Tongue (tissue), 2 donors: ENCODE measurements around the gene PLCB3. TPM values are rescaled to one million over a fixed set of nuclear protein-coding genes. Genes with fewer than 3 reads are reported as not detected.
A peak's percentile ranks its signal among the peaks of the same experiment; 100 is the strongest.
"Not testable (repeated sequence)": the region's sequence is repeated elsewhere in the genome, so short reads cannot be mapped to it uniquely, and the experiment has no call there.

Source experiments
- DNase-seq: peaks from one replicate; pipeline ENCODE4 v3.0.0-alpha.2; 2015
- total RNA-seq: library from RNA; depleted of rRNA; stranded (reverse); fragments of >200 nt; gene quantifications from one replicate; pipeline ENCODE4 v1.2.3, GENCODE V29; 2014

PLCB3 gene
- total RNA-seq, 1 donor from 2014 or later: 18.5 TPM

DNA sequence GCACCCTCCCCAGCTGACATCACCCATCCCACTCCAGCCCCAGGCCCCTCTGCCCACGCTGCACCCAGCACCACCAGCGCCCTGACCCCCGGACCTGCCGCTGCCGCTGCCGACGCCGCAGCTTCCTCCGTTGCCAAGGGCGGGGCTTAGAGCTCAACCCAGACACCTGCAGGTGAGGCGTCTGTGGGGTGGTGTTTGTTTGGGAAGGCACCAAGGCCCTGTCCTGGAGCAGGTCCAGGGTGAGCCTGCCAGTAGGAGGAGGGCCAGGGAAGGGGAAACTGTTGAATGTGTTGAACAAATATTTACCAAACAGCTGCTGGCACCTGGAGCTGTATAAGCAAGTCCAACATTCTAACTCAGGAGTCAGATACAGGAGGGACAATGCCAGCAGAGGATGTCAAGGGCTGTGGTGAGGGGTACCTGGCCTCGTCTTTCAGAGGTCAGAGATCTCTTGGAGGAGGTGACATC, 13.8 kb upstream of the PLCB3 start:
- DNase-seq: peak; percentile 56

DNA sequence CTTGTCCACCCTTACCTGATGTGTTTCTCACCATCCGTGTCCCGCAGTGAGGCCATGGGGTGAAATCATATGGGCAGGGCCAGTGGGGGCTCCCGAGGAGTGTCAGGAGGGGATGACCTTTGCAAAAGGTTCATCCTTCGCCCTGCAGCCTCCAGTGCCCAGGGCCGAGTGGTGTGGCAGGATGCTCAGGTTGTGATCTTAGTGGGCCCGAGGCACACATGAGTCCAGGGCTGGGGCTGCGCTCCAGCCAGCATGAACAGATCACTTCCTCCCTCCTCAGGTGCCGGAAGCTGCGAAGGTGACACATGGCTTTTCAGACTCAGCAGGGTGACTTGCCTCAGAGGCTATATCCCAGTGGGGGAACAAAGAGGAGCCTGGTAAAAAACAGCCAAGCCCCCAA, 13.3 kb upstream of the PLCB3 start:
- DNase-seq: no peak

DNA sequence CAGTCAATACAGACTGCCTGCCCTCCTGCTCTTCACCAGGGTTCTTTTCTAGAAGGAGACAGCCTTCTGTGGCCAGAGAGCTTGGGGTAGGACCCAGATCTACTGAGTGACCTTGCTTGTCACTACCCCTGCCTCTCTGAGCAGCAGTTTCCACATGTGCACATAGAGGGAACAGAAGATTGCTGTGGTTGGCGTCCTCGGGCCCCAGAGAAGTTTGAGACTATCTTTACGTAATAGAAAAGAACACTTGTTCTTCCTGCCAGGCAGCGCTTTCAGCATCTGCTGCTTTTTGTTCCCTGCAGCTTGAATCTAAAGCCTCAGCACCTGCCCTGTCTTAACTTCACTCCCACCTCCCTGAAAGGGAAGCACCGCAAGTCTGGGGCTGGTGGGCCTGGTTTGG, 12.3 kb upstream of the PLCB3 start:
- DNase-seq: no peak

DNA sequence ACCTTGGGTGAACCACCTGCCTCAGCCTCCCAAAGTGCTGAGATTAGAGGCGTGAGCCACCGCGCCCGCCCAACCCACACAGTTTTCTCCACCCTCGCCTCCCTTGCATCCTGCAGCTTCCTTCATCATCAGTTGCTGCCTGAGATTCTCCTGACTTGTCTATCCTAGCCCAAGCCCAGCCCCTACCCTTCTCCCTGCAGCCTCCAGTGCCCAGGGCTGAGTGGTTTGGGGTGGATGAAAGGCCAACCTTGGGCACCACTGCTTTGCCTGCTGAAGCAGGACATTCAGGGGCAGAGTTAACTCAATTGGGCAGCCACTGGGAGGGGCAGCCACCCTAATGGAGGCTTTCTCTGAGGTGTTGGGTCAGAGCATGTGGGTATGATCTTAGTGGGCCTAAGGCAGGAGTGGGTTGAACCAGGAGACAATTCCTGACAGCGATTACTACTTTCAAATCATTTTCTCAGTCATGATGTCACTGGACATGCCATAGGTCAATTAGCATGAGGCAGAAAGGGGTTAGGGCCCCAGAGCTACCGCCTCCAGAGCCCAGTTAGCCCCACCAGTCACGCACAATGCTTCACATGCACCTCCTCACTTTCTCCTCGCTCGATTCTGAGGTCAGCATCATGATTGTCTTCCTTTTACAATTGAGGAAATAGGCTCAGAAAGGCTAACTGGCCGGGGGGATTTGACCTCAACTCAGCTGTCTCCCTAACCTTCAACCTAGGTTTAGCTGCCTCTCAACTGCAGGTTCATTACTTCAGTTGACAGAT, 11.5 kb upstream of the PLCB3 start:
- DNase-seq: no peak

DNA sequence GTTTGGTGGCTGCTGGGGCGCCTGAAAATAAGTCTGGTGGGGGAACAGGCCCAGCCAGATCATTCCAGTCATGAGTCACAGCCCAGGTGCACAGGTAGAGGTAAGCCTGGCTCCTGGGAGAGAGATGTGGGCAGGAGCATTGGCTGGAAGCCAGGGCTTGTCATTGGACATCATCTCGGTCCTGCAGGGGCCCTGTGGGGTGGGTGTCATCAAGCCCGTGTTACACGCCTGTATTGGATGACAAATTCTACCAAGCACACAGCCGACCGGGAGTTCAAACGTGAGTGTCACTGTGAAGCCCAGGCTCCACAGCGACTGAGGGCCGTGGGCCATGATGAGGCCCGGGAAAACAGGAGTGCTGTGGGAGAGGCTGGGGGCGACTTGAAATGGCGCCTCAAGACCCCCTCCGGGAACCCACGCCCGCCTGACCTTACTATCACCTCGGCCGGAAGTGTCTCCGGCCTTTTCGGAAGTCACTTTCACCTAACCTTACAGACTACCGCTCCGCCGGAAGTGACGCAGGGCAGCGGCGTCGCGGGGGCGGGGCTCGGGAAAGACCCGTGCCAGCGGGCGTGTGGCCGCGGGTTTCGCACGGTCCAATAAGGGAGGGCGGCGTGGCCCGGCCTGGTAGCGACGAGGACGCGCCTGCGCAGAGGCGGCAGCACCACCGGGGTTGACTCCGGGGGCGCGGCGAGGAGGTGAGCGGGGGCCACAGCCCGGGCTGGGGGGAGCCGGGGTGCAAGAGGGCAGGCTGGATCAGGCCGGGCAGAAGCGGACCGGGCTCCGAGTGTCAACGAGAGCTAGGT, 10.7 kb upstream of the PLCB3 start, which contains the start of gene FKBP2:
Gene FKBP2, plus strand, starts transcription at position 661 of the 806 bp plus-strand sequence. CDS start 1,293 bp downstream, outside the sequence.
- peak; percentile 99 for DNase-seq

DNA sequence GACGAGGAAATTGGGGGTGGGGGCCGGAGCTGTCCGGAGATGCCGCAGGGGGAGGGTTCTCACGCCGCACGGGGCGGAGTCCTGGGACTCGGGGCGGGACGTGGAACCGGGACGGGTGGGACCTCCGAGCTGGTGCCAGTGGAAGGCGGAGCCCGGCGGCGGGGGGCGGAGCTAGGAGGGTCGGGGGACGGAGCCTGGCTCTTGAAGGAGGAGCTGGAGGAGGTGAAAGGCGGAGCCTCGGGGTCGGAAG, 10.2 kb upstream of the PLCB3 start:
- peak; percentile 100 for DNase-seq

DNA sequence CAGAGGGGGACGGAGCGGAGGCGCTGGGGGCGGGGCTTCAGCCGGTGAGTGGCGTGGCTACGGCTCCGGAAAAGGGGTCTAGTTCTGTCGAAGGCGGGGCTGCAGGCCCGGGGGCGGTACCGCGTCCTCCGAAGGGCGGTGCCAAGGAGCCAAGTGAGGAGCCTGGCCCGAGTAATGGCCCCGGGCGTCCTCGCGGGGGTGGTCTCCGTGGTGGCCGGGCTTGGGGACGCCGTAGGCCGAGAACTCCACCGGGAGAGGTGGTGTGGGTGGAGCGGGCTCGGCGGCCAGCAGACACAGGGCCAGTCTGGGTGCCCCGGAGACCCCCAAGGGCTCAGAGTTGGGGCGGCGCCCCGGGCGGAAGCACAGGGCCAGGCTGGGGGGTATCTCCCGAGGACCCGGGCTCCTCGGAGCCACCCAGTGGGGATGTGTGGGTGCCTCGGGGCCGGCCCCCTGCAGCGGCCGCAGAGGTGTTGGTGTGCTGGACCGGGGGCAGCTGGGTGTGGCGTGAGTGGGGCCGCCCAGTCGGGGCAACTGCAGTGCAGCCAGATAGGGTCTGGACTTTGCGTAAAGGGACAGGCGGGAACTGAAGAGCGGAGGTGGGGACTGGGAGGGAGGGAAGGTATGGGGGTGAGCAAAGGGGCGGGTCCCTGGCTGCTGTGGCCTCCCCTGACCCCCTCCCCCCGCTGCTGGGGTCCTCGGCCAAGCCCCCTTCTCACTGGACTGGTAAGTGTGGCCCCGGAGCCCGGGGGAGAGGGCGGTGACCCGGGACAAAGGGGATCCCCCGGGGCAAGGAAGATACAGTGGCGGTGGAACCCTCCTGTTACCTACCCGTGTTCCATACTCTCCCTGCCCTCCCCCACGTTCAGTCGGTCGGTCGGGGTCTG, 9.6 kb upstream of the PLCB3 start:
- DNase-seq: peak; percentile 58

DNA sequence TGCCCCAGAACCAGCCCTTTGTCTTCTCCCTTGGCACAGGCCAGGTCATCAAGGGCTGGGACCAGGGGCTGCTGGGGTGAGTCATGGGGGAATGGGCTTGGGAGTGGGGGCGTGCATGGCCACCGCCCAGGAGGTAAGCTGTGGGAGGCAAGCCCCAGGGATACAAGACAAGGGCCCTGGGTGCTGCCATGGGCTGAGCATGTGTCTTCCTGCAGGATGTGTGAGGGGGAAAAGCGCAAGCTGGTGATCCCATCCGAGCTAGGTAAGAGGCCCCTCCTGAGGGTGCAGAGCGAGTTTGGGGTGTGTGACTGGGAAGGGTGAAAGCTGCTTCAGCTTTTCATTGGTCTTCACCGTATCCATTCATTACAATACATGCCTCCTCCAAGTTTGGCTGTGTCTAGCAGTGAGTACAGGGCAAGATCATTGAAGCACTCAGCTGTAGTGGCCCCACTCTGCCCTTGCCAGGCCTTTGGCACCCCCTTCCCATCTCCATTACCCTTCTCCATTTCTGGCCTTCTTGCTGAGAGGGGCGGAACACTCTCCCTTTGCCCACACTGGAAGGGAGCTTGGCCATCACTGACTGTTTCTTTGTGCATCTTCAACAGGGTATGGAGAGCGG, 8.0 kb upstream of the PLCB3 start:
- no peak for DNase-seq

DNA sequence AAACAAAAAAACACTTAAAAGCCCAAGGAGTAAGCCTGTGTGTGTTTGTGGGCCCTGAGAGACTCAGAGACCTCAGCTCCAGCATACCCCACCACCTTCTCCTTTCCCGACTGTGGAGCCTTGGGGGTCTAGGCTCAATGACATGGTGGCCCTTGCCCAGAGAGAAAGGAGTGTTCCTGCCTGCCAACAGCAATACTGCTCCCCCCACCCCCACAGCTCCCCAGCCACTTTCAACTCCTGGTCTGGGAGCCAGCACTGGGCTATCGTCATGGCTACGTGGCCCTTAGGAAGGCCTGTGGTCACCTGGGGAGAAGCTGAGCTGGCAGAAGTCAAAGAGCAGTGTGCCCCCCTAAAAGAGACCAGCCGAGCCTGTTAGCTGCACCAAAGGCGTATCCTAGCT, 7.2 kb upstream of the PLCB3 start:
- DNase-seq: no peak

DNA sequence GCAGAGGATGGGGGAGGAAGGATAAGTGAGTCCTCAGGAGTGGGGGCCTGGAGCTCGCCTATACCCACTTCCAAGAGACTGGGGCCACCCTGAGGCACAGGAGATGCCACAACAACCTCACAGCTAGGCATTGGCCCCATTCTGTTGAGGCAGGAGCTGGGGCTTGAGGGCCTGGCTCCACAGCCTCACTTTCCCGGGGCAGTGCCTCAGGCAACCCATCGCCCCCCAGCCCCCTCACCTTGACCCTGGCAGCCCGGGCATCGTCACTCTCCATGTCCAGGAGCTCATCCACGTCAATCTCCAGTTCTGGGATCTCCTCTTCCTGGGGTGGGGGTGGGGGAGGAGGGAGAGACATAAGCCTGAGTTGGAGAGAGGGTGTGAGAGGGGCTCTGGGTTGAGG, 6.4 kb upstream of the PLCB3 start:
- DNase-seq: no peak

DNA sequence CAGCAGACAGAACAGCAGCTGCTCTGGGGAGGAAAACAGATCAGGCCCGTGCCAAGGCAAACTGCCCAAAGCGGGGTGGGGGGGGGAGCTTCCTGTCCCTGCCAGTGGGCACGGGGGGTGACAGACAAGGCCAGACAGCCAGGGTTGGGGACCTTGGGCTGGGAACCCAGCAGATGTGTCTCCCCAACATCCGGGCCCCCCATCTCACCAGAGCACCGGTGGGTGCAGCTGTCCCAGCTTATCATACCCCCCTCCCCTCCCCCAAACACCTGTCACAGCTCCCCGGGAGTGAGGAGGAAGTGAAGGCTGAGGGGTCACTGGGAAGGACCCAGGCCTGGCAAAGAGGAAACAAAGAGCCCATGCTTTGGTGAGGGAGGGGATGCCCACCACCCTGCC, 5.9 kb upstream of the PLCB3 start:
- peak; percentile 90 for DNase-seq

DNA sequence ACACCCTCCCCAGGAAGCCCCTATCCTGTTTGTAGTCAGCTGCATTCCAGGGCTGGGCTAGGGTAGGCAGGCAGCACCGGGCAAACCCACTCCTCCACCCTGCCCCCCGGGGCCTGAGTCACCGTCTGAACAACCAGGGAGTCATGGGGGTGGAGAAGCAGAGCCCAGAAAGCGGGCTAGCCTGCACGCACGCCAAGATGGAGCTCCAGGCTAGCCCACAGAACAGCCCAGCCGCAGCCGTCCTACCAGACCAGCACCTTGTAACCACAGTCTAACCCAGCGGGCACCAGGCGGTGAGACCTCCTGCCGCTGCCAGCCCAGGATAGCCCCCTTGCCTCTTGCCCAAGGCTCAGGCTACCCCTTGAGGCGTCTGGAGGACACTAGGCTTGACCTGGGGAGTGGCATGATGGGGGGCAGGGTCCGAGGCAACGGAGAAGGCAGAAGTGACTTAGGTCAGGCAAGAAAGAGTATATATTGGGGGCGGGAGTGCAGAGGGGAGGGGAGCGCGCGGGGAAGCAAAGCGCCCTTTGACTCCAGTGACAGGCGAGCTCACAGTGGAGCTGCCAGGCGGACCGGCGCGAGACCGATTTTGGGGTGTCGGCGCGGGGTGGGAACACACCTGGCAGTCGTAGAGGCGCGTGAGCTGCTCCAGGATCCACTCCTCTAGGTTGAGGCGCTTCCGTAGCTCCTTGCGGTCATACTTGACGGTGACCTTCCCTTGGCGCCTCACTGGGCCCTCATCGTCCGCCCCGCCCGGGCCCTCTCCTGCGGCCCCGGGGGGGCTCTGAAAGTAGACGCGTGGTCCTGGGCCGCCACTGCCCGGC, 5.3 kb upstream of the PLCB3 start:
- peak; percentile 90 for DNase-seq

DNA sequence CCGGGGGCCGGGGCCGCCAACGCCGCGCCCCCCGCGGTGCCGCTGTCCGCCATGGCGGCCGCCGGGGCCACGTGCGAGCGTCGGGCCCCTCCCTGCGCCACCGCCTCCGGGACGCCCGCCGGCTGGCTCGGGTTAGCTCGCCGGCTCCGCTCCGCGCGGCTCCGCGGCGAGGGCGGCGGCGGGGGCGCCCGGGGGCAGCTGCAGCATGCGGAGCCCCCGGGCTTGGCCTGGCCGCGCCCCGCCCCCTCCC, 4.8 kb upstream of the PLCB3 start:
- not testable (repeated sequence) for DNase-seq

DNA sequence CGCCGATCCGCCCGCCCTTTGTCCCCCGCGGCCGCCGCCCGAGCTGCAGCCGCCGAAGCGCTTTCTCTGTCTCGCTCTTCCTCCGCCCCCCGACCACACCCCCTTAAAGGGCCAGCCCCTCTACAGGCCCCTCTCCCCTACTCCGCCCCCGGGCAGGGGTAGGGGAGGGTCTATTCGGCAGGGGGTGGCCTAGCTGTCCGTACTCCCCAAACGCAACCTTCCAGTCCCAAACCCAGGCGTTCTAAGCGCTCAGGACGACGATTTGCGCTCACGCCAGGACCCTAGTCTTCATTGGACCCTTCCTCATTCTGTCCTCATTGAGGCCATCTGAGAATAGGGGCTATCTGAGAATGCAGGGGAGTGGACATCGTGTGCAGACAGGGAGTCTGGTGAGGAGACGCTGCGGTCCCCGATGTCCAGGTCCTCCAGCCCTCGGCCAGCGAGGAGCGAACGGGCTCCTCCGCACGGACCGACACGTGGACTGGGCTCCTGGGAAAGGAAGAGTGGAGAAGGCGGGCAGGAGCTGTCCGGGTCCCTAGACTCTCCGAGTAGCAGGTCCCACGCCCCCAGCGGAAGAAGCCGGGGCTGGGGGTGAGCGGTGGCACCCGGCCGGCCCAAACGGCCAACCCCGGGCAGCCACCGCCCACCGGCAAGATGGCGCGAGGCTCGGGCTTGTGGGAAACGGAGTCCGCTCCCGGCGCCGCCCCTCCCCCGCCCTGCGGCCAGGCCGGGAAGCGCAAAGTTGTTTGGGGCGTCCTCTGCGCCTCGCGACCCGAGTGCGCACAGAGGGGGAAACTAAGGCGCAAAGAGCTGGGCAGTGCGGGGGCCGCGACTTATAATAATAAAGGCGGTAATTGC, 4.2 kb upstream of the PLCB3 start, which contains the start of gene PPP1R14B:
Gene PPP1R14B, minus strand, starts transcription at position 73 of the 858 bp plus-strand sequence. CDS start 270 bp downstream, outside the sequence.
- DNase-seq: peak; percentile 95

DNA sequence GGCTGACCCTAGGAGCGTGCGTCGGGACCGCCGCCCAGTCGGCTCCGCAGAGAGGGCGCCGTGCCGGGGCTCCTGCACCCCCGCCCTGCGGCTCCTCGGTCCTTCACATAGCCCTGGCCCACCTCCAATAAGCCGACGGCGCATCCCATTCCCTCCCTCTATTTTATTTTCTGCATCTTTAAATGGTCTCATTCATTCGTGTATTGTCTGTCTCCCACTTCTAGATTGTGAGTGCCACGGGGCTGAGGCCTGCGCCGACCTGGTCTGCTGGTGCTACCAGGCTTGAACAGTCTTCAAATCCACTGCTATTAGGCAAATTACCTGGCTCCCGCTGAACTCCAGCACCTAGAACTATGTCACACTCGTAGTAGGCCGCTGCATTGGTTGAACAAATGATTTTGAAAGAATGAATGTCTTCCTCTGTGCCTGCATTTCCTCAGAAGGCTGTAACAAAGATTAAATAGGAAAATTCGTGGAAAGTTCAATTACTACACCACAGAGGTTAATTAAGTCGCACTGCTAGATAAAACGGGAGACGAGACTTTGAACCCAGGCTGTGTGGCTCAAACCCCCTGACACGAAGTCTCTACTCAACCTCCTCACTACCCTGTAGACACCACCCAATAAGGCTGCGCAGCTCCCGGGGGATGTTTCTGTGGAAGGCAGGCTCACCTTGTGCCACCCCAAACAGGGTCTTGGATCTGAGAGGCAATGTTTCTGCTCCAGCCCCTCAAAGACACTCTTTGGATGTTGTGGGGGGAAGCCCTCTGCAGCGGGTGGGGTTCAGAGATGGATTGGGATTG, 3.4 kb upstream of the PLCB3 start:
- DNase-seq: peak; percentile 54

DNA sequence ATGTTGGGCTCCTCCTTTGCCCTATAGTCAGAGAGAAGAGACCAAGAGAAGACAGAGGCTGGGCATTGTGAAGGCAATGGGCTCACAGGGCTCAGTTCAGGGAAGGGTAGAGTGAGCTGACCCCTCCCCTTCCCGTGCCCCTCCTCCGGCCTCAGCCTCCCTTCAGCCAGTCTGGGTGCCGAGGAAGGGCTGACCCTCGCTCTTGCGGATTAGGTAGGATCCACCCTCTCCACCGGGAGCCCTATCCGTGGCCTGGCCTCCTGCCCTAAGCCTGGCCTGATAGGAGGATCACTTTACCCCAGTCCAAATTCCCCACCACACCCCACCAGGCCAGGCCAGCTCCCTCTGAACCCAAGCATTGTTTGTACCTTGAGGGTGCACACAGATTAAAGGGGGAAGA, 2.8 kb upstream of the PLCB3 start:
- DNase-seq: no peak

DNA sequence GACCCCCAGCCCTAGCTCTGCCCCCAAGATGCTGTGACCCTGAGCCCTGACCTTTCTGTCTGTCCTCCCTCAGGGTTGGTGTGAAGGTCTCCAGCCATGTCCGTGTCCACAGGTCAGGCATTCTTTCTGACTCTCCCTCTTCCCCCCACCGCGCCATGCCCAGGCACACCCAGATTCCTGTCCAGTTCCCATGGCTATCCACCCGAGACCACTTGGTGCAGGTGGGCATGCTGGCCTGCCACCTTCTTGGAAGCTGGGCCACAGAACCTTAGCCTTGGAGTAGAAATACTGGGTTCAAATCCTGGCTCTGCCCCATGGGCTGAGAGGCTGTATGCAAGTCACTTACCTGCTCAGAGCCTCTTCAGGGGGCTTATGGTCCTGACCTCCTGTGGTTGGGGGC, 2.3 kb upstream of the PLCB3 start:
- no peak for DNase-seq

DNA sequence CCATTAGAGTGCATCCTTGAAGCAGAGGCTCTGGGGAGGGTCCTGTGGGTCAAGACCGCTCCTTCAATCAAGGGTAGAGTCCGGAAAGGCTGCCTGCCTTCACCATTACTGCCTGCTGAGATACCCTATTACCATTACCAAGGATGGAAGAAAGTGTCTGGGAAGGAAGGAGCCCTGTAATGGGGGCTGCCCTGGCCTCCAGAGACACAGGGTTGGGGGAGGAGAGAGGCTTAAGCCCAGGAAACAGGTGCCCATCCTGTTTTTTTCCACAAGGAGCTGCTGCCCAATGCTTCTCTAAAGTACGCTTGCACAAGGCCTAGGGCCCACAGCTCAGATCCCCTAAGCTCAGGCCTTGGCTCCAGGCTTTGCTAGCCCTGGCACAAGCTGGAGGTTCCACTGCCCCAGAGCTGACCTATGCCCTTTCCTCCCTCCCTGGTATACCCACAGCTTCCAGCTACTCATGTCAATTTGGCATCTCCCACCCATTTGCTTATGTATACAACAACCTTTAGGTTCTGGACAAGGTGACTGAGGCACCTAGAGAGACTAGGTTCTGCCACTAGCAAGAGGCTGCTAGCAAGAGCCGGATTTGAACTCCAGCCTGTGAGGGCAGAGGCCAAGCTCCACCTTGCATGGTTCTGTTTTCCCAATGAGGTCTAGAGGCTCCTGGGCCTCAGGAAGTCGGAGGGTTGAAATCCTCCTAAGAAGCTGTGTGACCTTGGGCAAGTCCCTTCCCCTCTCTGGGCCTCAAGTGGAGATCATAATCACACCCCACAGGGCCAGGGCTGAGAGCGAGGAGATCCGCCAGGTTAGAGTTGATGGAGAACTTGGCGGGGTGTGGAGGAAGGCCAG, 1.5 kb upstream of the PLCB3 start:
- no peak for DNase-seq
